ENCODE results near the gene FLNA.
"Not testable (repeated sequence)": the region's sequence is repeated elsewhere in the genome, so short reads cannot be mapped to it uniquely, and the experiment has no call there.

The FLNA gene

GRCh38 chrX:154398668-154399526 lies 24.5 kb upstream of the FLNA start:
- DNase-seq, result peak; percentile 54

GRCh38 chrX:154397888-154398667 lies 23.6 kb upstream of the FLNA start, which contains the start of gene RPL10:
Gene RPL10 (plus strand): TSS chrX:154398377. CDS start chrX:154398520, 143 bp downstream.
- peak; percentile 95 for DNase-seq

- DNase-seq, result peak; percentile 63
Measured at GRCh38 chrX:154396973-154397887, 22.8 kb upstream of the FLNA start.

GRCh38 chrX:154396363-154396762 lies 21.9 kb upstream of the FLNA start:
- not testable (repeated sequence) for DNase-seq

- not testable (repeated sequence) for DNase-seq
Measured at GRCh38 chrX:154389812-154390747, 15.6 kb upstream of the FLNA start.

- not testable (repeated sequence) for DNase-seq
Measured at GRCh38 chrX:154388649-154389048, 14.2 kb upstream of the FLNA start.

- not testable (repeated sequence) for DNase-seq
Measured at GRCh38 chrX:154388094-154388493, 13.7 kb upstream of the FLNA start.

GRCh38 chrX:154384284-154384892 lies 10.0 kb upstream of the FLNA start:
- DNase-seq, result no peak

GRCh38 chrX:154383359-154384283 lies 9.2 kb upstream of the FLNA start:
- no peak for DNase-seq

- peak; percentile 0 for DNase-seq
Measured at GRCh38 chrX:154382483-154383069, 8.1 kb upstream of the FLNA start.

- DNase-seq, result no peak
Measured at GRCh38 chrX:154381271-154381670, 6.8 kb upstream of the FLNA start.

GRCh38 chrX:154380787-154381186 lies 6.4 kb upstream of the FLNA start:
- DNase-seq, result no peak

- peak; percentile 17 for DNase-seq
Measured at GRCh38 chrX:154380153-154380552, 5.7 kb upstream of the FLNA start.

- peak; percentile 0 for DNase-seq
Measured at GRCh38 chrX:154379569-154379951, 5.1 kb upstream of the FLNA start.

- DNase-seq, result peak; percentile 96
Measured at GRCh38 chrX:154378799-154379568, 4.5 kb upstream of the FLNA start, which contains the start of gene EMD. Gene EMD (plus strand): TSS chrX:154379295. CDS start chrX:154379485, 190 bp downstream.

- DNase-seq, result peak; percentile 42
Measured at GRCh38 chrX:154378059-154378798, 3.8 kb upstream of the FLNA start.

- no peak for DNase-seq
Measured at GRCh38 chrX:154376774-154377173, 2.3 kb upstream of the FLNA start.

GRCh38 chrX:154375156-154375504 lies 696 bp upstream of the FLNA start:
- DNase-seq, result no peak
